ENCODE data around the gene FEN1.

GRCh38 chr11:61793829-61794204, 1.1 kb downstream of the FEN1 start:
- TF ChIP-seq POLR2A (IDR thresholded peaks at IDR 0.05) (no peak), CTCF (IDR thresholded peaks at IDR 0.05) (no peak)
